ENCODE results near the gene IRF2BP2. TPM values are rescaled to one million over a fixed set of nuclear protein-coding genes. Genes with fewer than 3 reads are reported as not detected.

IRF2BP2 gene
- total and polyA plus RNA-seq, 2 of the 13 experiments (the other 11 are each of a cell fraction or from before 2014, with no cell fraction given), result 140 to 147 TPM

DNA sequence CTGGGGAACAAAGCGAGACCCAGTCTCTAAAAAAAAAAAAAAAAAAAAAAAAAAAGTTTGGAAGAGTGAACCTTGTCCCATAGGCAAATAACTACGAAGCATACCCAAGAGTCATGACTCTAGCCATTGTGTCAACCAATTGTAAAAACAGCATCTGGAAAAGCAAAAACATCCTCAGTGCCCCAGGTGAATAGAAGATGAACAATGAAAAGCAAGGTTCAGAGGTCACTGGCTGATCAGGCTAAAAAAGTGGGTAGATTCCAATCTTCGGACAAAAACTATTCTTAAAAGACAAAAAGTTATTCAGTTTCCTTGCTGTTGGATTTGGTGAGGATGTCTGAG is 11.1 kb upstream of the IRF2BP2 start (continued):
- TF ChIP-seq ZNF451 (CRISPR knock-in tag; IDR thresholded peaks at IDR 0.05) (no peak), CREBL2 (CRISPR knock-in tag; IDR thresholded peaks at IDR 0.05; ENCODE audit: borderline replicate concordance) (no peak), ISL2 (CRISPR knock-in tag; IDR thresholded peaks at IDR 0.05) (peak; percentile 68), SRSF9 (IDR thresholded peaks at IDR 0.05; ENCODE audit: borderline replicate concordance, insufficient read depth, low read depth, low read length, poor library complexity, severe bottlenecking) (no peak), ZSCAN22 (CRISPR knock-in tag; IDR thresholded peaks at IDR 0.05) (no peak), RBM39 (IDR thresholded peaks at IDR 0.05; ENCODE audit: low read depth, low read length, poor library complexity, severe bottlenecking) (no peak), SRSF1 (optimal IDR thresholded peaks at IDR 0.05; ENCODE audit: low read depth, low read length) (no peak), ZSCAN21 (CRISPR knock-in tag; IDR thresholded peaks at IDR 0.05; ENCODE audit: borderline replicate concordance) (no peak), ZZZ3 (CRISPR knock-in tag; IDR thresholded peaks at IDR 0.05; ENCODE audit: borderline replicate concordance) (no peak), RXRB (CRISPR knock-in tag; IDR thresholded peaks at IDR 0.05; ENCODE audit: borderline replicate concordance) (peak; percentile 77; the same call in 1 of the 2 replicates), ZNF383 (CRISPR knock-in tag; IDR thresholded peaks at IDR 0.05; ENCODE audit: borderline replicate concordance) (no peak), ZNF207 (IDR thresholded peaks at IDR 0.05; ENCODE audit: borderline replicate concordance) (no peak), TAF15 (IDR thresholded peaks at IDR 0.05; ENCODE audit: low read depth, low read length, poor library complexity, severe bottlenecking) (no peak), PAWR (CRISPR knock-in tag; IDR thresholded peaks at IDR 0.05; ENCODE audit: borderline replicate concordance) (no peak), ZNF781 (CRISPR knock-in tag; IDR thresholded peaks at IDR 0.05; ENCODE audit: borderline replicate concordance, not compliant biosample characterization) (no peak), ZNF230 (CRISPR knock-in tag; IDR thresholded peaks at IDR 0.05) (no peak), REPIN1 (CRISPR knock-in tag; IDR thresholded peaks at IDR 0.05; ENCODE audit: borderline replicate concordance, low read depth) (no peak), ZFP37 (CRISPR knock-in tag; IDR thresholded peaks at IDR 0.05; ENCODE audit: borderline replicate concordance) (no peak), ATF6 (CRISPR knock-in tag; conservative IDR thresholded peaks at IDR 0.05) (no peak), PCBP1 (IDR thresholded peaks at IDR 0.05; ENCODE audit: borderline replicate concordance, low read depth, low read length) (no peak), ZNF232 (CRISPR knock-in tag; IDR thresholded peaks at IDR 0.05; ENCODE audit: borderline replicate concordance) (no peak), ZNF296 (CRISPR knock-in tag; conservative IDR thresholded peaks at IDR 0.05) (no peak), ZC3H4 (CRISPR knock-in tag; IDR thresholded peaks at IDR 0.05; ENCODE audit: borderline replicate concordance) (no peak), ZNF652 (CRISPR knock-in tag; IDR thresholded peaks at IDR 0.05; ENCODE audit: borderline replicate concordance, low read depth) (peak; percentile 22; the same call in 1 of the 2 replicates), TFDP2 (CRISPR knock-in tag; IDR thresholded peaks at IDR 0.05) (no peak), ZNF644 (CRISPR knock-in tag; IDR thresholded peaks at IDR 0.05; ENCODE audit: low read depth) (no peak), ZSCAN25 (CRISPR knock-in tag; IDR thresholded peaks at IDR 0.05) (0 out of 2 replicates have a peak, but pooled peaks have one; percentile 24)
- TF ChIP-seq, protein P1, sequence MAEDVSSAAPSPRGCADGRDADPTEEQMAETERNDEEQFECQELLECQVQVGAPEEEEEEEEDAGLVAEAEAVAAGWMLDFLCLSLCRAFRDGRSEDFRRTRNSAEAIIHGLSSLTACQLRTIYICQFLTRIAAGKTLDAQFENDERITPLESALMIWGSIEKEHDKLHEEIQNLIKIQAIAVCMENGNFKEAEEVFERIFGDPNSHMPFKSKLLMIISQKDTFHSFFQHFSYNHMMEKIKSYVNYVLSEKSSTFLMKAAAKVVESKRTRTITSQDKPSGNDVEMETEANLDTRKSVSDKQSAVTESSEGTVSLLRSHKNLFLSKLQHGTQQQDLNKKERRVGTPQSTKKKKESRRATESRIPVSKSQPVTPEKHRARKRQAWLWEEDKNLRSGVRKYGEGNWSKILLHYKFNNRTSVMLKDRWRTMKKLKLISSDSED (CRISPR knock-in tag; IDR thresholded peaks at IDR 0.05), result no peak

Data from HepG2 (cell line).